GM18498 (cell line): Measurements from ENCODE around the gene LIG3.
A peak's percentile ranks its signal among the peaks of the same experiment; 100 is the strongest.
"Not testable (repeated sequence)": the region's sequence is repeated elsewhere in the genome, so short reads cannot be mapped to it uniquely, and the experiment has no call there.

ENCODE experiments used
- ATAC-seq: cut with Tn5 transposase; IDR thresholded peaks from one replicate; pipeline ENCODE4 v1.9.1; 2021; ENCODE audit warnings: mild to moderate bottlenecking, moderate library complexity; ENCODE audit not compliant: unreplicated experiment

Gene LIG3

DNA sequence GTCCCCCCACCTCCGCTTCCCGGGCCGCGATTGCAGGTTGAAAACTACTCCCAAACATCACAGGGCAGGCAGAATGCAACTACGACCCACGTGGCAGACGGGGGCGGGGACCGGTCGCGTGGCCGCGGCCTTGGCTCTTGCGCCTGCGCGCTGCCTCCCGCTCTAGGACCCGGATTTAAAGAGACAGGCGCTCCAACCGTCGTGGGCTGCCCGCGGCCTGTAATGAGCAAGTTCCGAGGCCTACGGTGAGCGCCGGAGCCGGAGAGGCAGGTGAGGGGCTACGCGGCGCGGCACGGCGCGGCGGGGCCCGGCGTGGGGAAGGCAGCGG is at the start of gene LIG3:
Gene LIG3, plus strand, starts transcription at position 160 of the 328 bp plus-strand sequence. CDS start 2,494 bp downstream, outside the sequence.
- peak; percentile 84 for ATAC-seq

DNA sequence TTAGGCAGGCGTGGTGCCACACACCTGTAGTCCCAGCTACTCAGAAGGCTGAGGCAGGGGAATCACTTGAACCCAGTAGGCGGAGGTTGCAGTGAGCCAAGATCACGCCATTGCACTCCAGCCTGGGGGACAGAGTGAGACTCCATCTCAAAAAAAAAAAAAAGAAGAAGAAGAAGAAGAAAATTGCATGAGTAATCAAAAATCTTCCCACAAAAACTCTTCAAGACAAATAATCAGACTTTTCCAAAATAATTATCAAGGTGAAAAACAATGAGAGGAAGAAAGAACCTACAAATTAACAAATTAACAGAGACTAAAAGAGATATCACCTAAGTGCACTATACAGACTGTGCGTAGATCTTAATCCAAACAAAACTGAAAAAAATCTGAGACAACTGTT is 29.5 kb upstream of the LIG3 start:
- not testable (repeated sequence) for ATAC-seq

DNA sequence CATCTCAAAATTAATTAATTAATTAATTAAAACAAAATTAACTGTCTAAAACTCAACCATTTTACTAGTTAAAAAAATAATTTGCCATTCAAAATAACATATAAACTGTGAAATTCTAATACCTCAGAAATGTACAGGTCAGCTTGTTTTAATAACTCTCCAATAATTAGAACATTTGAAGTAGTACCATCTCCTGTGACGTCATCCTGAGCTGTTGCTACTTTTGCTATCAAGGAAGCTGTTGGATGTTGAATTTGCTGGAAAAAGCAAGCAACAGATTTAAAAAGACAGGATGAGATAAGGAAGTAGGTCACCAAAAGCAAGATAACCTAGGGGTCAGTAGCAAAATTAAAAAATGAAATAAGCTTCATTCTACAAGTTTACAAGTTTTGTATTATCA is 21.9 kb upstream of the LIG3 start:
- ATAC-seq, result no peak

- ATAC-seq, result peak; percentile 85
Measured at GRCh38 chr17:34961093-34961911, 19.0 kb upstream of the LIG3 start, which contains the start of the genes CCT6B and ZNF830. TSS of gene CCT6B (minus strand) at chr17:34961460. CDS start at chr17:34961393, 67 bp downstream. TSS of gene ZNF830 (plus strand) at chr17:34961540. CDS start at chr17:34961567, 27 bp downstream.

DNA sequence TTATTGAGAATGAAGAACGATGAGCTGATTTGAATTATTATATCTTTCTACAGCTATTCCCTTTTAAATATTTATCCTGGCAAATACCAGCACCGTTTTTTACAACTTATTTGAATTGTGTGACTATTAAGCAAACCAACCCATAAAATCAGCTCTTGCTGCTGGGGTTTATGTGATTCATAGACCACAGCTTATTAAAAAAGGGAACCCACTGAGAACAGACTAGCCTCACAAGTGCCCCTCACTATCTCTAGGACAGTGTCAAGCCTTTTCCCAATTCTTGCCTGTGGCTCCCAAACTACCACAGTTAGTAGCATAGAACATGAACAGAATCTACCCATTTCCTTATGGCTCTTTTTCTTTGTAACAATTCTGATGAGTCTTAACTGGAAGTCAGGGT is 6.1 kb upstream of the LIG3 start:
- ATAC-seq, result no peak

DNA sequence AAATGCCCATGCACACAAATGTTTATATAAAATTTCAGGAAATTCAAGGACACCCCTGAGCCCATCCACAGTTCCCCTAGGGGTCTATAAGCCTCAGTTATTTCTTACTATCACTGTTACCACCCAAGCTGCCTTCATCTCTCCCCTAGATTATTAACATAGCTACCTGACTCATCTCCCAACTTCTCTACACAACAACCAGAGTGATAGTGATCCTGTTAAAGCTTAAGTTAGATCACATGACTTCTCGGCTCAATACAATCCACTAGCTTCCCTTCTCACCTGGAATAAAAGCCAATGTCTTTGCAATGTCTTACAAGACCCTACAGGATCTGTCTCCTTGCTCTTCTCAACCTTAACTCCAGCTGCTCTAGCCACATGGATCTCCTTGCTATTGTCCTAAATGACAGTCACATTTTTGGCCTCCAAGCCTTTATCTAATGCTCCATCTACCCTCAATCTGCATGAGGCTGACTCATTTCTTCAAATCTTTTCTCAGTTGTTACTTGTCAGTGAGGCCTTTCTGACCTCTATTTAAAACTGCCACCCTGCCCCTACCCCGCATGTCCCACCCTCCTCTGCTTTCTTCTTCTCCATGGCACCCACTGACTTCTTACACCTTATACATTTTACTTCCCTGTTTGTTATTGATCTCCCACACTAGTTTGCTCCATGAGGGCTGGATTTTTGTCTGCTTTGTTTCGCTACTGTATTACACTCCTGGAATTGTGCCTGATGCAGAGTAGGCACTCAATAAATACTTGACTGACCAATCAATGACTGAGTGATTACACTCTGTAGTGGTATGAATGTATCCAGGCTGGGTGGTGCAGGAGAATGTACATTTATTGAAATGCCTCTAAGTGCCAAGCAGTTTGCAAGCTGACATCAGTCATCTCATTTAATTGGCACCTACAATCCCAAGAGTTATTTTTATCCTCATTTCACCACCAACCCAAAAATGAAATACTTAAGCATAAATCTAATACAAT is 5.2 kb upstream of the LIG3 start:
- ATAC-seq, result no peak

DNA sequence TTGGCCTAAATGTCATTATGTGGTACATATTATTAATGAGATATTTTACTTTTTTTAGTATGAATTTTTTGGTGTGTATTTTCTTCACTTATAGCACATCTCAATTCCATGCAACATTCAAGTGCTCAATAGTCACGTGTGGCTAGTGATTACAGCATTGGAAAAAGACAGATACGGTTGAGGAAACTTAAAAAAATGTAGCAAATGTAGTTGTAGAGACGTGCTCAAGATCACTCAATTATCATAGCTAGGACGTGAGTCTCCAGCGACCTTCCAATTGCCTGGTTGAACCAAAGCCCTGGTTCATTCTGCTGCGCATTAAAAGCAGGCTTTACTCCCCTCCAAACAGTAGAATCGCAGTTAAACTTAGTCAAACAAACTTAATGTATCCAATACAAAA is 1.2 kb upstream of the LIG3 start:
- ATAC-seq, result no peak

- no peak for ATAC-seq
Measured at GRCh38 chr17:34979650-34980352, 511 bp upstream of the LIG3 start.

DNA sequence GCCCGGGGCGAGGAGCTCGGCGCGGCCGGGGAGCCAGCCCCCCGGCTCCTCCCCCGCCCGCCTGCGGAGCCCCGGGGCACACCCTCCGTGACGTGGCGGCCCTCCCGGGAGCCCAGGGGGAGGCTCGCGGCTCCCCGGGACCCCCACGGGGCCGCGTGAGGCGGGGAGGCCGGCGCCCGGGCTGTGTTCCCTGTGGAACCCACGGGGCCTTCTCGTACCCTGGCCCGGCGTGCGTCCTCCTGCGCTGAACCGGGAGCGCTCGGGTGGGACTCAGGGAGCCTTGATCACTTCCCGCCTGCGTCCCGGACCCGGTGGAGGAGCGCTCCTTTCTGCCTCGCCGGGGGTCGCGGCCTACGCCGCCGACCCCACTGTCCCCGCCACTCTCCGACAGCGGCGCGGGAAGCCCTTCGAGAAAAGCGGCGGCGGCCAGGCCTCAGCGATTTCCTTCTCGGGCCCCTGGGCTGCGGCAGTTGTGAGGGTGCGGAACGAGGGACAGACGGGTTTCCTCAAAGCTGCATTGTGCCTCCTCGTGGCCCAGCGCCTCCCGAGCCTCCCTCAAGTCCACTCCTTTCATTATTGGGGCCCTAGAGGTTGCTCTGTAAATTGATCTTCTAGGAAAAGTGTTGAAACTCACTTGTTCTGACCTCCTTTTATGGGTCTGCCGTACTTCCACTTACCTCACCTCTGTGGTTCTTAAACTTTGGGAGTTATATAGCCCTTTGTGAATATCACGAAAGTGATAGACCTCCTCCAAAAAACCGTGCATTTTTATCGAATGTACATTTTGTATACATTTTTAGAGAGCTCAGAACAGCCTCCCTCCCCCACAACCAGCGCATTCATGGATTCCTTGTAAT is 597 bp downstream of the LIG3 start:
- ATAC-seq, result peak; percentile 89

- no peak for ATAC-seq
Measured at GRCh38 chr17:34981538-34982241, 1.4 kb downstream of the LIG3 start.

GRCh38 chr17:34987232-34987631 is 6.9 kb downstream of the LIG3 start:
- ATAC-seq, result no peak

DNA sequence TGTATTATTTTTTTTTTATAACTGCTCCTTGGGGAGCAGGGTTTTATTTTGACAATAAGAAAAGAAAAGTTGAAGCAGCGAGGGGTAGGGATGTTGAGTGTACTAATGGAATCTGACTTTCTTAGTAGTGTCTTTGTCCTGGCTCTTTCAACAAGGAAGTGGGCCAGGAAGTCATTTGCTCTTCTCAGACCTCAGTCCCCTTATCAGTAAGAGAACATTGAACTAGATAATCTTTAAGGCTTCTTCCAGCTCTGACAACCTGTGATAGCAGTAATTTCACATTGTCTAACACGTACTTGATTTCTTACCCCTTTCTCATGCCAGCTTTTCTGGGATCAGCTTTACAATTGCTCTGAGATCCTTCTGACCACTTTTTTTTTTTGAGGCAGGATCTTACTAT is 8.3 kb downstream of the LIG3 start:
- ATAC-seq, result no peak

GRCh38 chr17:34989473-34989872 is 9.2 kb downstream of the LIG3 start:
- ATAC-seq, result no peak

GRCh38 chr17:34990921-34991365 is 10.6 kb downstream of the LIG3 start:
- no peak for ATAC-seq

- no peak for ATAC-seq
Measured at GRCh38 chr17:34991606-34992005, 11.3 kb downstream of the LIG3 start.

- ATAC-seq, result no peak
Measured at GRCh38 chr17:34993031-34993430, 12.7 kb downstream of the LIG3 start.

GRCh38 chr17:34996422-34997285 is 16.3 kb downstream of the LIG3 start:
- no peak for ATAC-seq

- ATAC-seq, result no peak
Measured at GRCh38 chr17:34997355-34997862, 17.1 kb downstream of the LIG3 start.
